Trophoblast cell (in vitro differentiated cells and primary cell): ENCODE data around the gene USH1C.

ENCODE experiments used
- DNase-seq, 2 donors: peaks; one replicate each; pipeline ENCODE4 v3.0.0-alpha.2; 2016
- H2AFZ ChIP-seq: 2 replicates; pipeline ENCODE4 v1.6.1; 2013; ENCODE audit warnings: low read length, moderate library complexity, mild to moderate bottlenecking; ENCODE audit not compliant: insufficient read depth, poor library complexity
- H2AK5ac ChIP-seq: 2 replicates; pipeline ENCODE4 v1.6.1; 2013; ENCODE audit warnings: mild to moderate bottlenecking, low read length
- H2BK120ac ChIP-seq: 2 replicates; pipeline ENCODE4 v1.6.1; 2013; ENCODE audit warnings: low read length, mild to moderate bottlenecking, moderate library complexity; ENCODE audit not compliant: insufficient read depth, poor library complexity
- H2BK12ac ChIP-seq: 2 replicates; pipeline ENCODE4 v1.6.1; 2013; ENCODE audit warnings: mild to moderate bottlenecking, low read length, moderate library complexity
- H2BK5ac ChIP-seq: 2 replicates; pipeline ENCODE4 v1.6.1; 2013; ENCODE audit warnings: low read length, low read depth, moderate library complexity, mild to moderate bottlenecking; ENCODE audit not compliant: poor library complexity
- H3K14ac ChIP-seq: 2 replicates; pipeline ENCODE4 v1.6.1; 2013; ENCODE audit warnings: mild to moderate bottlenecking, low read length
- H3K18ac ChIP-seq: 2 replicates; pipeline ENCODE4 v1.6.1; 2013; ENCODE audit warnings: mild to moderate bottlenecking, low read length
- H3K23ac ChIP-seq: 2 replicates; pipeline ENCODE4 v1.6.1; 2013; ENCODE audit warnings: low read length
- H3K27ac ChIP-seq: 2 replicates; pipeline ENCODE4 v1.5.1; 2013; ENCODE audit warnings: low read depth, mild to moderate bottlenecking, inconsistent platforms, low read length, moderate library complexity
- H3K27me3 ChIP-seq: 2 replicates; pipeline ENCODE4 v1.6.1; 2013; ENCODE audit warnings: inconsistent platforms, mild to moderate bottlenecking, low read length, moderate library complexity; ENCODE audit not compliant: insufficient read depth
- H3K36me3 ChIP-seq, 2 experiments: 1 replicate in 1 of 2; 2 replicates in 1 of 2; pipeline ENCODE4 v1.6.1; 2013; ENCODE audit warnings: low read length in 2 of 2, mild to moderate bottlenecking in 2 of 2, moderate library complexity in 1 of 2; ENCODE audit not compliant: insufficient read depth in 2 of 2, control insufficient read depth in 1 of 2
- H3K4ac ChIP-seq: 2 replicates; pipeline ENCODE4 v1.6.1; 2013; ENCODE audit warnings: low read depth, mild to moderate bottlenecking, low read length, moderate library complexity
- H3K4me1 ChIP-seq, 2 experiments: 1 replicate in 1 of 2; 2 replicates in 1 of 2; pipeline ENCODE4 v1.6.1; 2013; ENCODE audit warnings: low read length in 2 of 2, mild to moderate bottlenecking in 2 of 2, moderate library complexity in 1 of 2; ENCODE audit not compliant: insufficient read depth in 2 of 2, control insufficient read depth in 1 of 2
- H3K4me2 ChIP-seq: 2 replicates; pipeline ENCODE4 v1.6.1; 2013; ENCODE audit warnings: inconsistent platforms, mild to moderate bottlenecking, low read length, moderate library complexity
- H3K4me3 ChIP-seq: 2 replicates; pipeline ENCODE4 v1.5.1; 2013; ENCODE audit warnings: mild to moderate bottlenecking, low read depth, low read length, inconsistent platforms
- H3K79me1 ChIP-seq: one replicate; pipeline ENCODE4 v1.6.1; 2013; ENCODE audit warnings: low read length
- H3K79me2 ChIP-seq: 2 replicates; pipeline ENCODE4 v1.6.1; 2013; ENCODE audit warnings: low read length, mild to moderate bottlenecking; ENCODE audit not compliant: control insufficient read depth, insufficient read depth, poor library complexity
- H3K9ac ChIP-seq: 2 replicates; pipeline ENCODE4 v1.6.1; 2013; ENCODE audit warnings: mild to moderate bottlenecking, low read length
- H3K9me3 ChIP-seq: 2 replicates; pipeline ENCODE4 v1.6.1; 2013; ENCODE audit warnings: low read depth, mild to moderate bottlenecking, control low read depth, inconsistent platforms, low read length; ENCODE audit not compliant: insufficient read depth
- H4K12ac ChIP-seq: 2 replicates; pipeline ENCODE4 v1.6.1; 2013; ENCODE audit warnings: low read depth, mild to moderate bottlenecking, low read length, moderate library complexity
- H4K8ac ChIP-seq: 2 replicates; pipeline ENCODE4 v1.6.1; 2013; ENCODE audit warnings: low read depth, mild to moderate bottlenecking, low read length, moderate library complexity
- H4K91ac ChIP-seq: one replicate; pipeline ENCODE4 v1.6.1; 2013; ENCODE audit warnings: low read depth, mild to moderate bottlenecking, low read length, moderate library complexity
- WGBS: extraction: QIAGEN DNeasy Blood & Tissue Kit; methylation state at CpG from one replicate; pipeline ENCODE4 v1.1.7; 2013; ENCODE audit warnings: missing lambda C conversion rate; ENCODE audit not compliant: insufficient read length, insufficient coverage; ENCODE audit errors: extremely low coverage; 5-methylcytosine and 5-hydroxymethylcytosine counted together

Gene USH1C

DNA sequence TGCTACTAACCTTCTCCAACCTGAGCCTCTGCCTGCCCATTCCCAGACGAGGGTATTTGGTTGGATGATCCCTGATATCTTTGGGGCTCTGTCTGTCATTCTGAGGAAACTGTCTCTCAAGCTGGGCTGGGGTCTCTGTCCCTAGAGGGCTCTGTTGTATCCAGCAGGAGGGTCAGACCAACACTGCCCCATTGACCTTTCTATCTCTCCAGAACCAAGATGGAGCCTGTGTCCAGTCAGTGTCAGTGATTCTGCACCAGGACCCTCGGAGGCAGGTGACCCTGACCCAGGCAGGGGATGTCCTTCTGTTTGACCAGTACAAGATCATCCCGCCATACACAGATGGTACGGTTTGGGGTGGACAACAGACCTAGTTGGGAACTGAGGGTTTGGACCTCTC, 24.7 kb upstream of the USH1C start:
- Histone ChIP-seq H3K4me2 (no peak overlapping the region), H3K14ac (no peak overlapping the region), H2BK120ac (no peak overlapping the region), H3K9ac (no peak overlapping the region), H3K18ac (no peak overlapping the region), H2AFZ (no peak overlapping the region), H4K8ac (no peak overlapping the region), H2BK5ac (no peak overlapping the region), H3K27me3 (no peaks in the 10 kb centered on the region), H4K91ac (no peak overlapping the region), H3K4me1 (no peaks in the 10 kb centered on the region), H3K36me3 (no peaks in the 10 kb centered on the region), H3K4me3 (no peak overlapping the region), H3K27ac (no peak overlapping the region), H4K12ac (no peak overlapping the region), H2AK5ac (no peak overlapping the region), H3K79me2 (no peaks in the 10 kb centered on the region), H2BK12ac (no peak overlapping the region), H3K23ac (no peak overlapping the region), H3K4ac (no peak overlapping the region), H3K9me3 (no peaks in the 10 kb centered on the region), H3K79me1 (no peaks in the 10 kb centered on the region)
- DNase-seq, result no peak
- no CpG with 5 or more reads among the region's 4 CpGs for WGBS

DNA sequence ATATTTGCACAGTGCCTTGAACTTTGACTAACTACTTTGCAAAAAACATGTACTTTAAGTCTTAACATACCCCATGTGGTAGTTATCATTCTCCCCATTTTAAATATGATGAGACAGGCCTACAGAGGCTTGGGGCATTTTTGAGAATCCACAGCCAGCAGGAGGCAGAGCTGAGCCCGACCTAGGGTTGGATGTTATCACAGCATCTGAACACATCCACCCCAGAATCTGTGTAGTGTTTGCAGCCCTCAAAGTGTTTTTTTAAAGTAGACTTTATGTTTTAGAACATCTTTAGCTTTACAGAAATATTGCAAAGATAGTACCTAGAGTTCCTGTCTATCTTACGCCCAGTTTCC, 20.4 kb upstream of the USH1C start:
- no peak overlapping the region for H3K23ac ChIP-seq
- no peaks in the 10 kb centered on the region for H3K36me3 ChIP-seq
- H3K18ac ChIP-seq, result no peak overlapping the region
- H3K4me3 ChIP-seq, result no peak overlapping the region
- no CpG with 5 or more reads among the region's 2 CpGs for WGBS
- H2BK12ac ChIP-seq, result no peak overlapping the region
- H3K79me1 ChIP-seq, result no peaks in the 10 kb centered on the region
- H2BK5ac ChIP-seq, result no peak overlapping the region
- H4K12ac ChIP-seq, result no peak overlapping the region
- no peaks in the 10 kb centered on the region for H3K27me3 ChIP-seq
- DNase-seq, result no peak
- no peak overlapping the region for H3K4ac ChIP-seq
- no peak overlapping the region for H4K8ac ChIP-seq
- H4K91ac ChIP-seq, result no peak overlapping the region
- H3K4me1 ChIP-seq, result peaks cover 2% of the 10 kb centered on the region in 2 experiments
- H3K79me2 ChIP-seq, result no peaks in the 10 kb centered on the region
- H3K14ac ChIP-seq, result no peak overlapping the region
- H3K9me3 ChIP-seq, result no peaks in the 10 kb centered on the region
- H2AFZ ChIP-seq, result no peak overlapping the region
- H3K4me2 ChIP-seq, result no peak overlapping the region
- no peak overlapping the region for H2BK120ac ChIP-seq
- H2AK5ac ChIP-seq, result no peak overlapping the region
- H3K27ac ChIP-seq, result no peak overlapping the region
- no peak overlapping the region for H3K9ac ChIP-seq

DNA sequence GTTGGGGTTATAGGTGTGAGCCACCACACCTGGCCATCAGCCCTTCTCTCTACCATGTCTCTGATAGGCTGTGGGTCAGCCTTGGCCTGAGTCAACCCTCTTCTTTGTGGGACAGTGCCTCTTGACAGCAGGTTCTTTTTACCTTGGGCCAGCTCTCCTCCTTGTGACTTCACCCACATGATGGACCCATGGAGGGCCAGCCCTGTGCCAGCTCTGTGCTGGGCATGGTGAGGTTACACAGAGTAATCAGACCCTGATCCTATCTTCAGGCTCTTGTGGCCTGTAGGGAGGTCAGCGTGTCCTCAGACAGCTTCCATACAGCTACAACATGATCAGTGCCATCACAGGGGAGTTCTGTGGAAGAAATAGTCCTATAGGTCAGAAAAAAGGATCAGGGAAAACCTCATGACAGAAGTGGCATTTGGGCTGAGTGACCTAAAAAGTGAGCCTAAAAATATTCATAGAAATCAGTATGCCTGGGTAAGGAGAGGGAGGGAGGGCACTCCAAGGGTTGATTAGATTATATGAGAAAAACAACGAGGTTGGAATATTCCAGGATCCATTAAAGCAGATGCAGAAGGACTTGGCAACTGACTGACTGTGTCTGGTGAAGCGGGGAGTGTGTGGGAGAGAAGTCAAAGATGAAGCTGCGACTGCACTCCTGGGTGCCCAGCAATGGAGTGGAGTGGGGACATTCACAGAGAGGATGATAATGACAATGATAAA, 19.9 kb upstream of the USH1C start:
- Histone ChIP-seq H2BK12ac (no peak overlapping the region), H3K36me3 (no peaks in the 10 kb centered on the region), H2BK120ac (no peak overlapping the region), H4K12ac (no peak overlapping the region), H3K27me3 (no peaks in the 10 kb centered on the region), H3K9ac (no peak overlapping the region), H2AK5ac (no peak overlapping the region), H3K27ac (no peak overlapping the region), H3K18ac (no peak overlapping the region), H3K4me1 (peaks cover 2% of the 10 kb centered on the region in 2 experiments), H4K8ac (no peak overlapping the region), H3K79me2 (no peaks in the 10 kb centered on the region), H2AFZ (no peak overlapping the region), H4K91ac (no peak overlapping the region), H2BK5ac (no peak overlapping the region), H3K4me3 (no peak overlapping the region), H3K9me3 (no peaks in the 10 kb centered on the region), H3K4ac (no peak overlapping the region), H3K14ac (no peak overlapping the region), H3K23ac (no peak overlapping the region), H3K79me1 (no peaks in the 10 kb centered on the region), H3K4me2 (no peak overlapping the region)
- no peak for DNase-seq
- WGBS, result no CpG with 5 or more reads among the region's 4 CpGs

DNA sequence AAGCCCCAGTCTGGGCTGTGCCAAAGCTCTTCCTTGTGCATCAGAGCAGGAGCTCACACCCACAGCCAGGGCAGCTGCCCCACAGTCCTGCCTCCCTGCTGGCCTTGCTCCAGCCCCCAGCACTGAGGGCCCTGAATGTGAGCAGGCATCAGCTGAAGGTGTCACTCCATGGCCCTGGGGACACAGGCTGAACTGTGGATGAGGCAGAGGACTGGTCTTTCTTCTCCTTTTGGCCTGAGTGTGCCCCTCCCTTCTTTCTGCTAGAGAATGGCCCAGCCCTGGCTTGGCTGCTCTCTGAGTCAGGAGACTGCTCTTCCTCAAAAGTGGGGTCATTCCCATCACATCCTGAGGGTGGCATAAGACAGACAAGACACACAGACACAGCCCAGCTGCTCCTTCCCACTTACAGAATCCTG, 19.0 kb upstream of the USH1C start:
- no peaks in the 10 kb centered on the region for H3K79me2 ChIP-seq
- DNase-seq, result no peak
- H2AK5ac ChIP-seq, result no peak overlapping the region
- H3K4ac ChIP-seq, result no peak overlapping the region
- no peak overlapping the region for H3K27ac ChIP-seq
- no peak overlapping the region for H3K23ac ChIP-seq
- no peak overlapping the region for H2BK120ac ChIP-seq
- no peak overlapping the region for H2BK12ac ChIP-seq
- H3K18ac ChIP-seq, result no peak overlapping the region
- H3K9me3 ChIP-seq, result no peaks in the 10 kb centered on the region
- peaks cover 2% of the 10 kb centered on the region in 2 experiments for H3K4me1 ChIP-seq
- H4K12ac ChIP-seq, result no peak overlapping the region
- H3K9ac ChIP-seq, result no peak overlapping the region
- H3K14ac ChIP-seq, result no peak overlapping the region
- H4K91ac ChIP-seq, result no peak overlapping the region
- no peak overlapping the region for H3K4me3 ChIP-seq
- H3K36me3 ChIP-seq, result no peaks in the 10 kb centered on the region
- H3K4me2 ChIP-seq, result no peak overlapping the region
- no peak overlapping the region for H2BK5ac ChIP-seq
- no peak overlapping the region for H4K8ac ChIP-seq
- no peaks in the 10 kb centered on the region for H3K79me1 ChIP-seq
- H3K27me3 ChIP-seq, result no peaks in the 10 kb centered on the region
- H2AFZ ChIP-seq, result no peak overlapping the region
